T follicular helper cell (primary cell): ENCODE results near the gene TNS4.

Experiments used
- DNase-seq: peaks from one replicate; pipeline ENCODE4 v3.0.0-alpha.2; 2020; ENCODE audit warnings: low read depth

Gene TNS4

DNA sequence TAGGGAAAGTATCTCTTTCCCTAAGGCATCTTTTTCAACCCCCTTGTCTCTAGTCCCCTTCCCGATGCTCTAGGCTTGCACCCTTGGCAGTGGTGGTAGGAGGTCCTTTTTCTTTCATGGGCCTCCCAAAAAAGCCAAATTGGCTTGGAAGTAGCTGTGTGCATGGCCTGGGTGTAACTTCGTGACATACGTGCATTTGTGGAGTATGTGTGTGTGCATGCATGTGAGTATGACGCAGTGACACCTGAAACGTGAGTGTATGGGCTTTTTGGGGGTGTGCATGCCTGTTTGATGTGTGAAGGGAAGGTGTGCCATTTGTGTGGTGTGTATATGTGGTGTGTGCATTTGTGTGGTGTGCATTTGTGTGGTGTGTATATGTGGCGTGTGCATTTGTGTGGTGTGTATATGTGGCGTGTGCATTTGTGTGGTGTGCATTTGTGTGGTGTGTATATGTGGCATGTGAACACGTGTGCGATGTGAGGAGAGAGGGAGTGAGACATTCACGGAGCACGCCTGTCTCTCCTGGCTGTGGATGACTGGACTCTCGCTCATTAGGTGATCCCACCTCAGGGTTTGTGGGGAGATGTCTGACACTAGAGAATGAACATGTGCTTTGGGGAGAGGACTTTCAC lies 42.5 kb downstream of the TNS4 start:
- no peak for DNase-seq

DNA sequence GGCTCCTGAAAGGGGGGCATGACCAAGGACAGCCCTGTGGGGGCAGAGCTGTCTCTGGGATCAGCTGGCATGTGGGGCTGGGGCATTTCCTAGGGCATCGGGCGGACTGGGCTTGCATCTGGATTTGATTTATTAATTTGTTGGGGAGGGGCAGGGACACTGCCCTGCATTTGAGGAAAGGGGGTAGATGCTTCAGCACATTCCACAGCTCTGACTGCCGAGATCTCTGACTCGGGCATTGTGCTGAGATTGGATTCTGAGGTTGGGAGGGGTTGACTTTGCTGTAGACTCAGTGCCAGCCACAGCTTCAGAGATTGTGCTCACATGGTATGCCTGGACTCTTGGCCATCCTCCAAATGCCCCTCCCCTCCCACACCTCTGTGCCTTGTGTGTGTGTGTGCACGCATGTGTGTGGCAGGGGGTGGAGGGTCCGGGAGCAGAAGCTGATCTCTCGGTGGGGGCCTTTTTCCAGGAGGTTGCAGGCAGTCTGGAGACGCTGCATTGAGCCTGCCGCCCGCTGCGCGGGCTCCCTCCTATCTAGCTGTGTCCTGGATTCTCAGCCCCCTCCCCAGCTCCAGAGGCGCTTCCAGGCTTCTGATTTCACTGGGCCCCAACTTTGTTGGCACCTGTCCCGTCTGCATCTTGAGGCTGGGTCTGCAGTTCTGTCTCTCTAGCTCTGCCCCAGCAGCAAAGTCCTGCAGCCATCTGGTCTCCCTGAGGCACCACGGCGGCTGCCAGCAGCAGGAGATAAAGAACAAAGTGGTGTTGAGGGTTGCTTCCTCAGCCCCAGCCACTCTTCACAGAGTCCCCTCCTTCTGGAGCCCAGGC lies 43.2 kb downstream of the TNS4 start:
- no peak for DNase-seq

GRCh38 chr17:40457369-40457768 lies 44.1 kb downstream of the TNS4 start:
- no peak for DNase-seq

GRCh38 chr17:40456396-40456951 lies 44.9 kb downstream of the TNS4 start:
- DNase-seq = no peak

DNA sequence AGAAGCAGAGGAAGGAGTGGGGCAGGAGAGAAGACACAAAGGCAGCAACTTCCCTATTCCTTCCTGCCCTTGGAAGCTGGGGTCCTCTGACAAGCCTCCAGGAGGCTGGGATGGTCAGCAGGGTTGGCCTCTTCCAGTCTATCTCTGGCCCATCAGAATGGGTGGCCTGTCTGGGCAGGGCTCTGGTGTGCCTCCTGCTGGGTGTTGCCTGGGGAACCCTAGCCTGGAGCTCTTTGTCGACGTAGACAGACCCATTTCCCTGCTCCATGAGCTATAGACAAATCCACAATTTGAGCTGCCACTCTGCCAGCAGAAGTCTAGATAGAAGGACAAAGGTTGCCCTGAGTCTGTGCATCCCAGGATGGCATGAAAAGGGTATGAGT lies 46.8 kb downstream of the TNS4 start:
- no peak for DNase-seq

DNA sequence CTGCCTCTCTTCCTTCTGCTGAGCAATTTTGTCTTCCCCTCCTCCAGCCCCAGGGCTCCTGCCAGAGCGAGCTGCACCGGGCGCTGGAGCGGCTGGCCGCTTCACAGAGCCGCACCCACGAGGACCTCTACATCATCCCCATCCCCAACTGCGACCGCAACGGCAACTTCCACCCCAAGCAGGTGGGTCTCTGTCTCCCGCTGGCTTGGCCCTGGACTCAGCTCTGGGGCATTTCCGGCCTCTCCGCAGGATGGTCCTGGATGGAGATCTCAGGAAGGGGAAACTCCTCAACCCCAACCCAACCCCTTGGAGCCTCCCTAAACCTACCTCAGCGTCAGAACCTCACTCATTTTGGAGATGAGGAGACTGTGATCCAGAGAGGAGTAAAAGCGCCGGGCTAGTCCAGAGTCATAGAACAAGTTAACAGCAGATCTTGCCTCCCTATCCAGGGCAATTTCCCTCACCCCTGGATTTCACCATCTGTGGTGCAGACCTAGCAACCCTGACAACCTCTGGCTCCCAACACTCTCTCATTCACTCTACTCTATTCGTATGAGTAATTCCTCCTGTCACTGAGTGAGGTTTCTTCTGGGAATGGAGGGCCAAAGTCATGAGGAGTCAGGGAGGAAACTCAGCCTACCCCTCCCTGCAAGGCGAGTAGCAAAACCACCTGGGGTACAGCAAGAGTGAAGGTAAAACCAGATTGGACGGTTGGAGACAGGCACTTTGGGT lies 47.4 kb downstream of the TNS4 start:
- no peak for DNase-seq

DNA sequence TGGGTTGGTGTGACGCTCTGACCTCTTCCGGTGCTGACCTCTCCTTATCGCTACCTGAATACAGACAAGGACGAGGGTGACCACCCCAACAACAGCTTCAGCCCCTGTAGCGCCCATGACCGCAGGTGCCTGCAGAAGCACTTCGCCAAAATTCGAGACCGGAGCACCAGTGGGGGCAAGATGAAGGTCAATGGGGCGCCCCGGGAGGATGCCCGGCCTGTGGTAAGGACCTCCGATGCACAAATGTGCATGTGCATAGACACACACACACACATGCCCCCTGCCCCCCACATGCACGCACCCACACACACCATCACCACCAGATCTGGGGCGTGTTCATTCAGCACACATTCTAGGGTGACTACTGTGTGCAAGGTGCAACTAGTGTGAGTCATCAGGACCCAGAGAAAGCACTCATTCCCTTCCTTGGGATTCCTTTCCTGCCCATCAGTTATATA lies 48.5 kb downstream of the TNS4 start:
- no peak for DNase-seq

DNA sequence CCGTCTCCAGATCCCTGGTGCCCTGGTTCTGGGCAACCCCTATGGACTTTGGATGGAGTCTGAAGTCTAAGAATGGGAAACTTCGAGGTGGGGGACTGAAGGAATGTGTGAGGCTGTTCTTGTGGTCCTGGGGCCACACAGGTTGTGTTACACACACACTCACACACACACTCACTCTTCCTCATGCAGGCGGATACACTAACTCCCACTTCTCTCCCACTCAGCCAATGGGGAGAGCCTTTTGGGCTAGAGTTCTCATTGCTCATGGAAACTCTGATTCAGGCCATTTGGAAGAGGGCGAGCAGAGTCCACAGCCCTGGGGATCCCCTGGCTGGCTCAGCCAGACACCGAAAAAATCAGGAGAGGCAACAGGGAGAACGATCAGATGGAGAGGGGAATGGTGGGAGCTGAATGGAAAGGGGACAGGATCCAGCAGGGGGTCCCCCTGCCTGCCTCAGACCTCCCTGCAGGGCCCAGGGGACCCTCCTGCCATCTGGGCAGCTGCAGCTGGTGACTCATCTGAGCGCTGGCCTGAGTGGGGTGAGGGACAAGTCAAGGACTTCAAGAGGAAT lies 49.1 kb downstream of the TNS4 start:
- DNase-seq = no peak

- no peak for DNase-seq
Measured at GRCh38 chr17:40451420-40451819, 50.0 kb downstream of the TNS4 start.

DNA sequence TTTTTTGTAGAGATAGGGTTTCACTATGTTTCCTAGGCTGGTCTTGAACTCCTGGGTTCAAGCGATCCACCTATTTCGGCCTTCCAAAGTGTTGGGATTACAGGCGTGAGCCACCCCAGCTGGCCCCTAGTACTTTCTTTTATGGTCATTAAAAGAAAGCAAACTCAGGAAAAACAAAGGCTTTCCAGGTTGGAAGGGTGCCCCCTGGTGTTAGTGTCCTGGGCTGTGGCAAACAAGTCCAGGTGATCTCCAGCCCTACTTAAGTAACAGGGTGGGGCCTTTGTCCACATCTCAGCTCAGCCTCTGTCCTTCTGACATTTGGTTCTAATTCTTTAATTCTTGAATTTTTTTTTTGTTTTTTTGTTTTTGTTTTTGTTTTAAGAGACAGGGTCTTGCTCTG lies 51.2 kb downstream of the TNS4 start:
- DNase-seq = no peak

DNA sequence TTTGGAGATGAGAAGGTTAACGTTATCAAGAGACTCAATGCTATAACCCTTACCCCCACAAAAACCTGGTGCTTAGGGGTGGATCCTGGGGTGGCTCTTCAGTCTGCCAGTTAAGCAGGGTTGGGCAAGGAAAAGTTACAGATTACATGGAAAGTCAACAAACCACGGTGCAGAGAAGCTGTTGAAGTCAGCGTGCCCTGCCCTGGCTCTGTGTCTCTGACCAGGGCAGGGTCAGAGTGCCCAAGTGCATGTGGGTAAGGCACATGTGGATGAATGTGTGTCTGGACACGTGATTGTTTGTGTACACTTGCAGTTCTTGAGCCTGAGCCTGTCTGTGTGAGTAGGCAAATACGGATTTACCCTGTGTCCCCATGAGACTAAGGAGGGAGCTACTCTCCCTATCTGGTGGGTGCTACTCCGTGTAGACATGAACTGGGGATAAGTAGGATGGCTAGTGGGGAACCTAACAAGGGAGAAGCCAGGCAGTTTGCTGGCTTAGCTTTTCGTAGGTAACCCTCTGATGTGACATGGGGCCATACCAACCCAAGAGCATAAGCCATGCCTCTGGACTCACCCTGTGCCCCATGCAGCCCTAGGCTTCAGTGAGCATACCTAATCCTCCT lies 52.7 kb downstream of the TNS4 start:
- no peak for DNase-seq

DNA sequence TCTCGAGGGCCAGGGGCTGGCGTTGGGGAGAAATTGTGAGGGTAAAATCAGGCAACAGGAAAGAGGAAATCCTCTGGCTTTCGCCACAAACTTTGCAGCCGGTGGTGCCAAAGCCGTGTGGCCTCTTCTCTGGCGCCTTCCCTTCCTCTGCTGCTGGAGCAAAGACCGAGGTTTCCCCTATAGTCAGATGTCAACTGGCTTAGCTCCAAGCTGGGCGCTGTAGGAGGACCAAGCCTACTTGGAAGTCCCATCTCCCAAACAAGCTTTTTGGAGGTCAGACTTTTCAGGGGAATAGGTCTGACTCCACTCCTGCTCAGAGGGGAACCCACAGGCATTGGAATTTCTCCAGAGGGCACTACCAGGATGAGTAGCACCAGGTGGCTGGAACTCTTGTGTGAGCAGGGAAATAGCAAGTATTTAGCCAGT lies 53.2 kb downstream of the TNS4 start:
- no peak for DNase-seq

DNA sequence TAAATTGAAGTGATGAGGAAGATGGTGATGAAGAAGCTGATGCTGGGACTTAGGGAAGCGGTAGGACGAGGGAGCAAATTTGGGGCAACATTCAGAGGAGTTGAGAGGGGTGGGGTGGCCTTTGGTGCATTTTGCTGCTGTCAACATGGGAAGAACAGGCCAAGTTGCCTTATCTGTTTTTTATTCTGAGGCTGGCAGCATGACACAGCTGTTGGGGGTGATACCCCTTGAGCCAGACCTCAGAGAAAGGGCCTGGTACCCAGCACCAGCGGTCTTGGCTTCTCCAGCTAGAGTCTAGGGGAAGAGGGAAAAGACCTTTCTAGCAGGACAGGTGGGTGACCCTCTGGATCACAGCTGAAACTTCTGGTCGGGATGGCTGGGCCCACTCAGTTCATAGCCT lies 53.6 kb downstream of the TNS4 start:
- no peak for DNase-seq

GRCh38 chr17:40447148-40447644 lies 54.2 kb downstream of the TNS4 start:
- no peak for DNase-seq

DNA sequence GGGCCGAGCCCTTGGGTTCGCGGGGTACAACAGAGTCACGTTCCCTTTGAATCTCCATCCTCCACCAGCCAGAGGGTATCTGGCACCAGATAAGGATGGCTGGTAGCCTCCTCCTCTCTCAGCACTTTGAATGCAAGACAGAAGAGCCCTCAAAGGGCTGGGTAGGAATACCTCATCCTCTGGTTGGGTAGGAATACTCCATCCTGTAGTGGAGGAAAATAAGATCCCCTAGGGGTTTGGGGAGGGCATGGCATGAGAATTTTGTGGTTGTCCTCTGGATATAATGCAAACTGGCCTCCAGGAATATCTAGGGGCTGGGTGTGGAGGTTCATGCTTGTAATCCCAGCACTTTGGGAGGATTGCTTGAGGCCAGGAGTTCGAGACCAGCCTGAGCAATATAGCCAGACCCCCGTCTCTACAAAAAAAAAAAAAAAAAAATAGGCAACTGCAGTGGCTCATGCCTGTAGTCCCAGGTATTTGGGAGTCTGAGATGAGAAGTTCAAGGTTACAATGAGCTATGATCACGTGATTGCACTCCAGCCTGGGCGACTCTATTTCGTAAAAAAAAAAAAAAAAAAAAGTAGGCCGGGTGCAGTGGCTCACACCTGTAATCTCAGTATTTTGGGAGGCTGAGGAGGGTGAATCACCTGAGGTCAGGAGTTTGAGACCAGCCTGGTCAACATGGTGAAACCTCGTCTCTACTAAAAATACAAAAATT lies 55.5 kb downstream of the TNS4 start:
- no peak for DNase-seq

- DNase-seq = no peak
Measured at GRCh38 chr17:40443988-40444899, 57.2 kb downstream of the TNS4 start.

DNA sequence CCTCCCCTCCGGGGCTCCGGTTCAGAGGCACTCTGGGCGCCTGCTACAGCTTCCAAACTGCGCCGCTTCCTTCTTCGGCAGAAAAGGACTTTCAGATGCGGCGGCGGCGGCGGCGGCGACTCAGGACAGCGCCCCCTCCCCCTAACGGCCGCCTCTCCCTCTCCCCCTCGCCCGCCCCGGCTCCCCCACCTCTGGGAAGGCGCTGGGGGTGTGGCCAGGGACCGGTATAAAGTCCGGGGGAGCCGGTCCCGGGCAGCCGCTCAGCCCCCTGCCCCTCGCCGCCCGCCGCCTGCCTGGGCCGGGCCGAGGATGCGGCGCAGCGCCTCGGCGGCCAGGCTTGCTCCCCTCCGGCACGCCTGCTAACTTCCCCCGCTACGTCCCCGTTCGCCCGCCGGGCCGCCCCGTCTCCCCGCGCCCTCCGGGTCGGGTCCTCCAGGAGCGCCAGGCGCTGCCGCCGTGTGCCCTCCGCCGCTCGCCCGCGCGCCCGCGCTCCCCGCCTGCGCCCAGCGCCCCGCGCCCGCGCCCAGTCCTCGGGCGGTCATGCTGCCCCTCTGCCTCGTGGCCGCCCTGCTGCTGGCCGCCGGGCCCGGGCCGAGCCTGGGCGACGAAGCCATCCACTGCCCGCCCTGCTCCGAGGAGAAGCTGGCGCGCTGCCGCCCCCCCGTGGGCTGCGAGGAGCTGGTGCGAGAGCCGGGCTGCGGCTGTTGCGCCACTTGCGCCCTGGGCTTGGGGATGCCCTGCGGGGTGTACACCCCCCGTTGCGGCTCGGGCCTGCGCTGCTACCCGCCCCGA lies 58.0 kb downstream of the TNS4 start, which contains the start of gene IGFBP4:
TSS of gene IGFBP4 (plus strand) at position 255 of the 792 bp plus-strand sequence. CDS start at position 541, 286 bp downstream.
- DNase-seq = peak; percentile 35

DNA sequence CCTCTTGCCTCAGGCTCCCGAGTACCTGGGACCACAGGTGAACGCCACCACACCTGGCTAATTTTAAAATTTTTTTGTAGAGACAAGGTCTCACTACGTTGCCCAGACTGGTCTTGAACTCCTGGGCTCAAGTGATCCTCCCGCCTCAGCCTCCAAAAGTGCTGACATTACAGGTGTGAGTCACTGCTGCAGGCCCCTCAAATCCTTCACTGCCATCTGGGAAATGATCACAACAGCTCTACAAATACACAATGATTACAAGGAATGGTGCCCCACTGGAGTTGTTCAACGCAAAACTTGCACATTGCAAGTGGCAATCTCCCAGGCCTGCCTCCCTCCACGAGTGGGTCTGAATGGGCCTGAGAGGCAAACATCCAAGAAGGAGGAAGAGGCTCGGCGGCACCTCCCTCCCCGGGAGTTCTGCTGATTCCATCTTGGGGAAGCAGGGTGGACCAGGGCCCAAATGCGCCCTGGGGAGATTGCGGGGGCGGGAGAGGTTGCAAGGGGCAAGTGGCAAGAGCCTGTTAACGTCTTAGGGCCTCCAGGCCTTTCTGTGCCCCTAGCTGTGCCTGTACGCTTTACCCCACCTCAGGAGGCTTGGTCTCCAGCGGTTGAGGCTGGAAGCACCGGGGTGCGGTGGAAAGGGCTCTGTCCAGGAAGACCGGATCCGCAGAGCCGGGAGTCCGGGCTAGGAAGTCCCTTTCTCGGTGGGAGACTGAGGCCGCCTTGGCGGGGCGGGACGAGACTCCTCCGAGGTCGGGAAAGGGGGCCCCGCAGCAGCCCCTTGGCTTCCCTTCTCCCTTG lies 58.8 kb downstream of the TNS4 start:
- no peak for DNase-seq
